ENCODE results near the gene LGR5. TPM values are rescaled to one million over a fixed set of nuclear protein-coding genes. Genes with fewer than 3 reads are reported as not detected.

LGR5 gene
- total and polyA plus RNA-seq, 9 of the 15 experiments (the other 6 are each of a cell fraction or from before 2014, with no cell fraction given), result not detected

GRCh38 chr12:71602761-71603577, 163.4 kb downstream of the LGR5 start:
- Histone ChIP-seq H3K36me3 (ENCODE audit: control insufficient read depth, insufficient read depth, low read length) (peaks cover 16% of the 10 kb centered on the region; the same call in 2 of the 3 replicates), H3K9ac (ENCODE audit: insufficient read depth in 1 of 2, low read depth in 2 of 2, low read length in 2 of 2) (no peak overlapping the region), H4K20me1 (replicated peaks; ENCODE audit: control insufficient read depth, insufficient read depth, low read length) (no peaks in the 10 kb centered on the region), H3K27ac (ENCODE audit: extremely low read depth, low read depth, low read length) (no peak overlapping the region), H3K4me2 (ENCODE audit: insufficient read depth, low read length) (no peak overlapping the region), H3K79me2 (ENCODE audit: control insufficient read depth, insufficient read depth, low read length) (no peaks in the 10 kb centered on the region), H3K9me1 (ENCODE audit: control insufficient read depth, insufficient read depth, low read length) (no peaks in the 10 kb centered on the region), H3K4me1 (replicated peaks in 1 of 2; ENCODE audit: control insufficient read depth in 2 of 2, insufficient read depth in 2 of 2, low read length in 2 of 2) (no peaks in the 10 kb centered on the region), H3K9me3 (replicated peaks; ENCODE audit: control insufficient read depth, insufficient read depth, low read depth, low read length) (no peaks in the 10 kb centered on the region), H3K27me3 (ENCODE audit: control insufficient read depth in 2 of 2, insufficient read depth in 2 of 2, low read length in 2 of 2) (no peaks in the 10 kb centered on the region), H3K4me3 (no peak overlapping the region), H2AFZ (ENCODE audit: low read depth, low read length) (no peak overlapping the region)
- 64% methylated on average over 10 of the region's 10 CpGs for WGBS (ENCODE audit: insufficient coverage, low coverage, missing lambda C conversion rate)
- CTCF ChIA-PET (ENCODE audit: low intra/inter-chr PET ratio), result no interaction called here
- intact Hi-C loops (cut with micrococcal nuclease), result no loop called here
- ATAC-seq (peak; percentile 24; the same call in 2 of the 3 replicates), FAIRE-seq (no peak), DNase-seq (ENCODE audit: extremely low read depth in 1 of 4, low spot score in 3 of 4) (no peak)
- no TSS peak for BruUV-seq (replicated peaks)
- POLR2A ChIA-PET, result interaction anchor here (0.5 to 1.1 kb wide), 4 partner anchors 9 to 152 kb away, joined by 3 to 4 read pairs (median 4); no protein-coding TSS in a partner anchor
- in situ Hi-C loops (cut with MboI), result no loop called here
- TF ChIP-seq SNAPC5 (CRISPR knock-in tag; IDR thresholded peaks at IDR 0.05) (no peak), ZNF398 (CRISPR knock-in tag; IDR thresholded peaks at IDR 0.05) (no peak), ZBTB11 (CRISPR knock-in tag; IDR thresholded peaks at IDR 0.05) (no peak), MECOM (CRISPR knock-in tag; IDR thresholded peaks at IDR 0.05) (no peak), ZBTB5 (IDR thresholded peaks at IDR 0.05) (no peak), PRMT5 (CRISPR knock-in tag; IDR thresholded peaks at IDR 0.05) (no peak), FOXP1 (CRISPR knock-in tag; IDR thresholded peaks at IDR 0.05) (no peak), CTCF (IDR thresholded peaks at IDR 0.05 in 2 of 3, conservative IDR thresholded peaks at IDR 0.05 in 1 of 3; ENCODE audit: insufficient read depth in 2 of 3, low read depth in 1 of 3, low read length in 3 of 3) (no peak), USF1 (CRISPR knock-in tag; IDR thresholded peaks at IDR 0.05) (peak; percentile 16; the same call in 1 of the 2 replicates)

Measured in K562 (cell line).